KOPT-K1 (cell line): ENCODE measurements around the gene TAPT1.
"Not testable (repeated sequence)": the region's sequence is repeated elsewhere in the genome, so short reads cannot be mapped to it uniquely, and the experiment has no call there.

Experiments
- H3K27ac ChIP-seq: fragments of 200-600 bp; sonication (generic); 2 replicates; pipeline ENCODE4 v1.5.1; 2016; ENCODE audit warnings: antibody characterized with exemption, mild to moderate bottlenecking, low read depth, low read length; ENCODE audit not compliant: poor library complexity, severe bottlenecking
- H3K36me3 ChIP-seq: fragments of 200-600 bp; sonication (generic); 2 replicates; pipeline ENCODE4 v1.5.1; 2017; ENCODE audit warnings: antibody characterized with exemption, mild to moderate bottlenecking, low read length, moderate library complexity; ENCODE audit not compliant: insufficient read depth
- H3K9me3 ChIP-seq: fragments of 200-600 bp; sonication (generic); 2 replicates; pipeline ENCODE4 v1.5.1; 2017; ENCODE audit warnings: antibody characterized with exemption, low read length, mild to moderate bottlenecking; ENCODE audit not compliant: insufficient read depth, poor library complexity, severe bottlenecking

TAPT1 gene, protein sequence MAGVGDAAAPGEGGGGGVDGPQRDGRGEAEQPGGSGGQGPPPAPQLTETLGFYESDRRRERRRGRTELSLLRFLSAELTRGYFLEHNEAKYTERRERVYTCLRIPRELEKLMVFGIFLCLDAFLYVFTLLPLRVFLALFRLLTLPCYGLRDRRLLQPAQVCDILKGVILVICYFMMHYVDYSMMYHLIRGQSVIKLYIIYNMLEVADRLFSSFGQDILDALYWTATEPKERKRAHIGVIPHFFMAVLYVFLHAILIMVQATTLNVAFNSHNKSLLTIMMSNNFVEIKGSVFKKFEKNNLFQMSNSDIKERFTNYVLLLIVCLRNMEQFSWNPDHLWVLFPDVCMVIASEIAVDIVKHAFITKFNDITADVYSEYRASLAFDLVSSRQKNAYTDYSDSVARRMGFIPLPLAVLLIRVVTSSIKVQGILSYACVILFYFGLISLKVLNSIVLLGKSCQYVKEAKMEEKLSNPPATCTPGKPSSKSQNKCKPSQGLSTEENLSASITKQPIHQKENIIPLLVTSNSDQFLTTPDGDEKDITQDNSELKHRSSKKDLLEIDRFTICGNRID

DNA sequence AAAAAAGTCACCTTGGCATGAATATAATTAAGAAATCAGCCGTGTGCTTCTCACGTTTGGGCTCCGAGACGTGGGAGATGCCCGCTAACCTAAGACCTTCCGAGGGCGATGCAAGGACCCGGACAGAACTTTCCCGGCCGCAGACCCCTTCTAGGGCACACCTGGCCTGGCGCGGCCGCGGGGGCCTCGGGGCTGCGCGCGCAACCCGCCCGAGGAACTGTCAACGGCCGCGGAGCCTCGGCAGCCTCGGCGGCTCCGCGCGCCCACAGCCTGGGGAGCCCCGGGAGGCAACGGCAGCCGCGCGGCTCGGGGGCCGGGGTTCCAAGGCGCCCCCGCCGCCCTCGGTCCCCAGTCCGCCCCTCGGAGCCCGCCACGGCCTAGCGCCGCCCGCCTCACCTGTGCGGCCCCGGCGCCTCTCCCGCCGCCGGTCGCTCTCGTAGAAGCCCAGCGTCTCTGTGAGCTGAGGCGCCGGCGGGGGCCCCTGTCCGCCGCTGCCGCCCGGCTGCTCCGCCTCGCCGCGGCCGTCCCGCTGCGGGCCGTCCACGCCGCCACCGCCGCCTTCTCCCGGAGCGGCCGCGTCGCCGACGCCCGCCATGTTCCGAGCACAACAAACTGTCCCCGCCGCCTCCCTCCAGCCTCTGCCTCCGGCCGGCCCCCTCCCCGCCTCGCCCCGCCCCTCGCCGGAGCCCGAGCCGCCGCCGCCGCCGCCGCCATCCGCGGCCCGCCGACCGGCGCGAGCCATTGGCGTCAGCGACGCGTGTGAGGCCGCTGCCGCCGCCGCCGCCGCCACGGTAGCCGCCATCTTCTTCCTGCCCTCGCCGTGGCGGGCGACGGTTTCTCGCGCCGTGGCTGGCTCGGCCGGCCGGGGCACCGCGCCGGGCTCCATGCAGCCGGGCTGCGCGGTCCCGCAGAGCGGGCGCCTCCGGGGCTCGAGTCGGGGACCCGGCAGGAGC lies at the start of gene TAPT1:
Gene TAPT1 (minus strand): TSS at position 609 of the 953 bp plus-strand sequence. CDS start 14 bp downstream, at position 595.
- H3K36me3 ChIP-seq, result 0 out of 2 replicates have a peak, but pooled peaks cover 6% of the 10 kb centered on the region
- H3K27ac ChIP-seq, result peak within 1 kb of the TSS; percentile 72
- no peaks in the 10 kb centered on the region for H3K9me3 ChIP-seq

DNA sequence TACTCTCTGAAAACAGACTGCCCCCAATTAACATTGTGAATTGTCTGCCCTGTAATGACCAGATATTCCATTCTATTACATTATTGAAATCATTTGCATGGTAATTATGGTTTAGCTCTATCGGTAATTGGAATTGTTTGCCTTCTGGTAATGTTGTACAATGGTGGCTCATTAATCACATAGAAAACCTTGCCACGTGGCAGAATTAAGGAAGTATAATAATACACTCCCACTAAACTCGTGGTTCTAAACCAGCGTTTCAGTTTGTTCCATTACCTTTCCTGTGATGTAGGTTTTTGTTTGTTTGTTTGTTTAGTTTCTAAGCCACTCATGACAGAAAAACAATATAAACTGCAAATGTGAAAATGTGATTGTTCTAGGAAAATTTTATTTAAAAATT lies 45.1 kb upstream of the TAPT1 start:
- peaks cover 7% of the 10 kb centered on the region for H3K9me3 ChIP-seq
- H3K27ac ChIP-seq, result no peak overlapping the region
- H3K36me3 ChIP-seq, result no peaks in the 10 kb centered on the region

DNA sequence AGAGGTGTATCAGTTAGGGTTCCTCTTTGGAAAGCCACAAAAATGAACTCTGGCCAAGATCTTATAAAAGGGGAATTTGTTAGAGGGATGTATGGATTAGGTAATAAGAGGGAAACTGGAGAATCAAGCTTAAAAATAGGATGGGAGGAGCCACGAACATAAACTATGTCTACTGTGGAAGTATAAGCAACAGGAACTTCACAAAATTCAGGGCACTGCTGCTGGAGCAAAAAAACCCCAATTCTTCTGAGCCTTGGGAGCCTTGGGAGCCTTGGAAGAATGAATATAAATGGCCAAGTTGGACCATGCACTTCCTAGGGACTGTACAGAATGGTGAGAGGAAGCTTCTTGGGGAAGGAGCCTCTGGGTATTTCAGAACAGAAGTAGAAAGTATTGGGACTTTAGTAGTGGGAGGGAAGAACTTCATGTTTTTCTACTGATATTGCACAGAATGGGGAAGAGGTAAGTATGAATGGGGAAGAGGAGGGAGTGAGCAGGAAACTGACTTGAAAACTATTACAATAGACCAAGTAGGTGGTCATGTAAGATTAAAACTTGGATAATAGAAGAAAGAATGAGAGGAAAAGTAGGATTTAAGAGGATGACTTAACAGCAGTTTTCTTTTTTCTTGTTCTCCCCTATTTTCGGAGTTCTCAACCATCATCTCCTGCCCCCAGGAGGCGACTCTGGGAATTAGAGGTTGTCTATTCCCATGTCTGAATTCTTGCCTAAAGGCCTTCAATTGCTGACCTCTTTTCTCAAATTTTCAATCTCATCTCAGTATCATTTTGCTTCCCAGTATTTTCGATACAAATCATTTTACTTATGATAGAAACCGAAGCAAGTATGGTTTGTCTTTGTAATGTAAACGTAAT lies 44.4 kb upstream of the TAPT1 start:
- no peaks in the 10 kb centered on the region for H3K36me3 ChIP-seq
- H3K27ac ChIP-seq, result no peak overlapping the region
- H3K9me3 ChIP-seq, result no peaks in the 10 kb centered on the region

DNA sequence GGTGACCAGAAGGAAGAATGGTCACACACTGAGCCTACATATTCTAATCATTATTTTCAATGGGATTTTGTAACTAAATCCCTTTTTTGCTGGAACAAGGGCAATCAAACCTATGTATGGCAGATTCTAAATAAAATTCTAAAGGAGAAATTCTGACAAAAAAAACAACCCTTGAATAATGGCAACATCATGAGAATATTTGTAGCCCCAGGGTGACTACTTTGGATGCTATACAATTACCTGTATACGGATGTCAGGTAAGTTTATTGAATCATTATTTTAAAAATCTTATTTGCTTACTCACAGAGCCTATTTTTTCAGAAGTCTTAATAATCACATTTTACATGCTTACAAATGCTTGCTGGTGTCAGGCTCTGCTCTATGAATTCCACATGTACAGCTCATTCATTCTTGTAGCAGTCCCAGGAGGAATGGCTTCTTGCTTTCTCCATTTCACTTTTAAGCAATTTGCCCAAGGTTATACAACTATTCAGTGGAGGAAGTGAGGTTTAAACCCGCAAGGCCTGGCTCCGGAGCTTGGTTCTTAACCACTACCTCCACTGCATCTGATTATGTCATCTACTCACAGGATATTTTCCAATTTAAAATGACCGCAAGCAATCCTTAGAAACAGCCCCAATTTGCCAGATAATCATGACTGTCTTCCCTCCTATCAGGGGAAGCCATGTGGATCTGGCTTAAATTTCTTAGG lies 43.6 kb upstream of the TAPT1 start:
- H3K36me3 ChIP-seq, H3K27ac ChIP-seq, H3K9me3 ChIP-seq: not testable (repeated sequence)

DNA sequence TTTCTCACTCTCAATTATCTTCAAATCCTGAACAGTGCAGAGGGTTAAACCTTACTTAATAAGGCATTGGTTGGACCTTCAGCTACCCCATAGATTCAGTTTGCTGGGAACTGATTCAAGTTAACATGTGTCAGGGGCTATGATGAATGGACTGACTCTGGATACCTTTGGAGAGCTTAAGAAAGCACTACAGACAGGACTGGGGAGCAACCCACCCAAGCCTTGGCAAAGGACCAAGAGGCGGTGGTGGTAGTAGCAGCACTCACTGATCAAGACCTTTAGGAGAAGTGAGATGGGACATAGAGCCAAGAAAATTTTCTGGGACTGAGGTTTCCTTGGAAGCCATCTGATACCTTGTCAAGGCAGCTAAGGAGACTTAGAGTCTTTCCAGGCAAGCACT lies 43.0 kb upstream of the TAPT1 start:
- no peaks in the 10 kb centered on the region for H3K9me3 ChIP-seq
- H3K36me3 ChIP-seq, result no peaks in the 10 kb centered on the region
- H3K27ac ChIP-seq, result no peak overlapping the region

DNA sequence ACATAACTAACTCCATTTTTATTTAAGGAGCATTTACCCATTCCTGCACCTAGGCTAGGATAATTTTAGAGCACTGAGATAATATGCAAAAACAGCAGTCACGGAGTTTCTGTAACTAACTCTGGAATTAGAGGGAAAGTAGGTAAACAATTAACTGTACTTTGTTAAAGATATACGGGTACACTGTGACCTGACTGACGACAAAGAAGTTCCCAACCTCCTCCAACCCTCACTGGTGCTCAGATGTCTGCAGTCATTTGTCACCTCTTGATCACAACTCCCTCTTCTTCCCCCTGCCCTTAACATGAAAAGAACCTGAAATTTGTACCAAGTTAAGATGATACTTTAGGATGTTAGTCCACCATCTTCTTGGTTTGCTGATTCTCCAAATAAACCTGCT lies 42.0 kb upstream of the TAPT1 start:
- Histone ChIP-seq H3K9me3 (no peaks in the 10 kb centered on the region), H3K36me3 (no peaks in the 10 kb centered on the region), H3K27ac (no peak overlapping the region)

DNA sequence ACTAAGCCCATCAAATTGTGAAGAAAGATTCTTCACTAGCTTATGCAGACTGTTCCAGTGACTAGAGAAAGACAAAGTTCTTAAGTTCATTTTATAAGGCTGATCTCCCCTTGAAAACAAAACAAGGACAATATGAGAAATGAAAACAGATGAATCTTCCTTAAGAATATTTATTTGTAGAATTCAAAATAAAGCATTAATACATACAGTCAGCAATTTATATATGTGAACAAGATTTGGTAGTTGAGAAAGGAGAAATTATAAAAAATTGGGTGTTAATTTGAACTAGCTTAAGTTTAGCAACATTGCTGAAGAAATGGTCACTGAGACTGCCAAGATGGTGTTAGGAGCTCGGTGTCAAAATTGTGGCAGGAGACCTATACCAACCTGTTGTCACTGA lies 41.4 kb upstream of the TAPT1 start:
- no peaks in the 10 kb centered on the region for H3K36me3 ChIP-seq
- no peaks in the 10 kb centered on the region for H3K9me3 ChIP-seq
- H3K27ac ChIP-seq, result no peak overlapping the region

DNA sequence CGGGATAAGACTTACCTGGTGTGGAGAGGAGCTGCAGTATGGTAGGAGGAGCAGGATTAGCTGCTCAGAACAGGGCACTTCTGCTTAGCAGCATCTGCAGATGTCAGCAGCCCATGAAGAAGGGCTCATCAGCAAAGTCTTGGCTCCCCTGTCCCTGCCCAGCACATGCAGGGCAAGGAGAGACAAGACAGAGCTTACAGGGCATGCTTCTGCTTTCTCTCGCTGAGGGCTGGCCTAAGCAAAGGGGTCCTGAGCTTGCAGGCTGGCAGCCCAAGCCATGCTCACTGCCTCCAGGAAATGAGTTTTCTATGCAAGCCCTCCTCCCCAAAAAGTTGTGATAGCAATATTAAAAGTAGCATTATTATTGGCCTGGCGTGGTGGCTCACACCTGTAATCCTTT lies 39.5 kb upstream of the TAPT1 start:
- no peak overlapping the region for H3K27ac ChIP-seq
- H3K36me3 ChIP-seq, result no peaks in the 10 kb centered on the region
- H3K9me3 ChIP-seq, result no peaks in the 10 kb centered on the region

DNA sequence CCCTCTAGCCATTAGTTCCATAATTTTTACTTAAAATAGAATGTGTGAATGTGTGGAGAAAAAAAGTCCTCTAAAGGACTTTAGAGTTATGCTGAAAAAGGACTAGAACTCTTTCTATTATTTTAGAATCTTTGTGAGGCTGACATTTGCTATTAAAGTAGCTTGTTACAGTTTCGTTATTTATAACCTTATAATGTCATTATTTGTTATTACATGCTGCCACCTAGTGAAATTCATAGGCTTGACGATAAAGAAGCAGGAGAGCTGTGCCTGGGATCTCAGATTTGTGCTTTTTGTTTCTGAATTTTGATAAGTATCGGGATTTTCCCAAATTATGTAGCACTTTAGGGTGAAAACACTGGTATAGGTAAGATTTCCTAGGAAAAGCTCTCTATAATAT lies 38.5 kb upstream of the TAPT1 start:
- H3K9me3 ChIP-seq, result no peaks in the 10 kb centered on the region
- H3K36me3 ChIP-seq, result no peaks in the 10 kb centered on the region
- no peak overlapping the region for H3K27ac ChIP-seq

DNA sequence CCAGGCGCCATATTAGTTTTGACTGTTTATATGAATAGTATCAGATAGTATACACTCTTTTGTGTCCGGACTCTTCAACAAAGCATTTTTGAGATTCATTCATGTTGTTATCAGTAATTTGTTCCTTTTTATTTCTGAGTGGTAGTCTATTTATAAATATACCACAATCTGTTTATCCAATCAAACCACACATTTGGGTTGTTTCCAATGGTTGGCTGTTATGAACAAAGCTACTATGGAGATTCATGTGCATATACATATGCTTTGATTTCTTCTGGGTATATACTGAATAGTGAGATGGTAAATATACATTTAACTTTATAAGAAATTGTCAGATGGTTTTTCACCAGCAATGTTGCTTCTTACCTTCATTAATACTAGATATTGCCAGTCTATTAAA lies 36.8 kb upstream of the TAPT1 start:
- no peak overlapping the region for H3K27ac ChIP-seq
- no peaks in the 10 kb centered on the region for H3K36me3 ChIP-seq
- H3K9me3 ChIP-seq, result no peaks in the 10 kb centered on the region

DNA sequence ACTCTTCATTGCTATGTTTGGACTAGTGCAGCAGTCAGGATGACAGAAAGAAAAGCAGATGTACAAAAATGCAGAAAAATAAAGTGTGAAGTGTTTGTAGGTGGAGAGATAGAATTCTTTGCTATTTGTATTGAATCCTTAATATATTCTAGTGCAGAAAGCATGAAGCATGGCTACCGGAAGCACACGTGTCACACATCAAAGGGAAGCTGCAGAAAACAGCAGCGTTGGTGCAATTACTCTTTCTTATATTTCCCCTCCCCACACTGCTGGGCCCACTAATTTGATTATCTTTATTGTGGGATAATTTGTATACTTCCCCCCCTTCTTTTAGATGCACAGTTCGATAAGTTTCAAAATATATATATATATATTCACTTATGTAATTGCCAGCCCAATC lies 35.9 kb upstream of the TAPT1 start:
- Histone ChIP-seq H3K27ac (no peak overlapping the region), H3K9me3 (no peaks in the 10 kb centered on the region), H3K36me3 (no peaks in the 10 kb centered on the region)

DNA sequence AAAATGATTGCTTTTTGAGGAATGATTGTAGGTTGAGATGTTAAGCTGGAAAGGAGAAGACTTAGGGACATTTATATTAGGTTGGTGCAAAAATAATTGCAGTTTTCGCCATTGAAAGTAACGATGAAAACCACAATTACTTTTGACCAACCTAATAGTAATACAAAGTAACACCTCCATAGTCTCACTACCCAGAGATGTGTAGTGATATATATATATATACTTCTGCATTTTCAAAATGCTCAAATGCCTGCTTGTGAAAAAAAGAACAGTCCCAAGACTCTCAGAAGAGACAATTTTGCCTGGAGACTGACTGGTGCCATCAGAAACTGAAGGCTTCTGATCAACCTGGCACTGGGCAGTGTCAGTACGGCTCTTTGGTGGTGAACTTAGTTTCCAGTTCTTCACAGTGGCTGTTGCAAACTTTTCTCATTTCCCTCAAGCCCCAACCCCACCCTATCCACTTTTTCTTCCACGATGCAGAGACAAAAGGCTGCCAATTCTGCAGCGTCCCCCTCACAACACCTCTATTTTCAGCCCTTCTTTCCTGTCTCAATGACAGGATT lies 35.1 kb upstream of the TAPT1 start:
- no peak overlapping the region for H3K27ac ChIP-seq
- no peaks in the 10 kb centered on the region for H3K36me3 ChIP-seq
- peaks cover 3% of the 10 kb centered on the region for H3K9me3 ChIP-seq

DNA sequence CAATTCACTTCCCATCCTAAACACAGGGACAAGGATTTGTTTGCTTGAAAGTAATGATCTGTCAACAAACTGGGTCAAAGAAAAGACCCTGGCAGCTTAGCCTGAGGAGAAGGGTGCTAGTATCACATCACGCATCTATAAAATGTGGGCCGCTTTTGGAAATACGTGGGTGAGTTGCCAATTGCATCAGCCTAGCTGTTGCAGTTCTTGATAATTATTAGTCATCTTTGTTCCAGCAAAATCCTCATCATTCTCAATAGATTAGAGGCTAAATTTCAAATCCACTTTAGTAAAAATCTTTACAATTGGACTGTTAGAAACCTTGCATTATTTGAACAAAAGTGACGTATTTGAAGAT lies 33.6 kb upstream of the TAPT1 start:
- no peaks in the 10 kb centered on the region for H3K36me3 ChIP-seq
- H3K9me3 ChIP-seq, result peaks cover 10% of the 10 kb centered on the region
- H3K27ac ChIP-seq, result no peak overlapping the region
